Limb (tissue), 2 donors: ENCODE results near the gene FAM171A2.

Experiments used
- DNase-seq, 2 donors: peaks; one replicate each; pipeline ENCODE4 v3.0.0-alpha.2; 2016; ENCODE audit errors: extremely low spot score in 2 of 2

The FAM171A2 gene

DNA sequence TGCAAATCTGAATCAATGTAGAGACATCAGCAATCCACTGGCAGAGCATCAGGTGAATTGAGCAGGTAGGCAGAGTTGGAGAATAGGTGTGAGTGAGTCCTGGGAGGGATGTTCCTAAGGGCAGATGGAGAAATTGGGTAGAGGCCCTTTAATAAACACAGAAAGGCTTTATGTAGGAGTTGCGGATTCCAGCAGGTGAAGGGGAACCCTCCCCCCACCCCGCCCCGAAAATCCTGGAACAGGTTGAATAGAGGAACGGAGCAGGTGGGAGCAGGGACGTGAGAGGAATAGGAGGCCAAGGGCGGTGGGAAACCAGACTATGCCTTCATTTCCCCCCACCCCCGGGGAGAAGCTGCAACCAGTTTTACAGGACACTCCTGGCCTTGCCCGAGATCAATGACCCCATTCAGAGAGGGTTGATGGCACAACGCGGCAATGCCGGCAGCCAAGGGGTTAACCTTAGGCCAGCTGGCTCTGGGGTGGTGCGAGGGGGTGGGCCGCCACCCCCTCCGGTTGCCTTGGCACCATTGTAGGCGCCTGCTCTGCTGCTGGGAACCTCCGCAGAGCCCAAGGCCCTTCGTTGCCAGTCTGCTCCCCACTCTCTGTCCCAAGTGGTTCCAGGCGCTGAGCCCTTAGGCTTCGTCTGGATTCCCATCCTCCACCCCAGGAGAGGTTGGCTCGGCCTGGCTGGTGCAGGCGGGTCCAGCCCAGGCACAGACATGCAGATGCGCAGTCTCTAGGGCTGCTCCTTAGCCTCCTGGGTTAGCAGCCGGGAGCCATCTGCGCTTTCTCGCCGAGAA is 56.1 kb downstream of the FAM171A2 start:
- DNase-seq, result peak in 1 of 2 donors; percentile 30

DNA sequence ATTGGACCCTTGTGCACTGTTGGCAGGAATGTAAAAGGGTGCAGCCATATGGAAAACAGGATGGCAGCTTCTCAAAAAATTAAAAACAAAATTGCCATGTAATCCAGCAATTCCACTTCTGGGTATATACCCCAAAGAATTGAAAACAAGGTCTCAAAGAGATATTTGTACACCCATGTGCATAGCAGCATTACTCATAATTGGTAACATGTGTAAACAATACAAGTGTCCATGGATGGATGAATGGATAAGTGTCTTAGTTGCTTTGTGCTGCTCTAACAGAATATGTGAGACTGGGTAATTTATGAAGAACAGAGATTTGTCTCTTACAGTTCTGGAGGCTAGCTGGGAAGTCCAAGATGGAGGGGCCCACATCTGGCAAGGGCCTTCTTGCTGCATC is 59.0 kb downstream of the FAM171A2 start:
- DNase-seq, result no peak
